ENCODE measurements around the gene DDX47. TPM values are rescaled to one million over a fixed set of nuclear protein-coding genes. Genes with fewer than 3 reads are reported as not detected.

DDX47 gene
- total RNA-seq, 5 donors from 2014 or later (not counting 1 experiment from before 2014, with no cell fraction given) = 60.4 to 141 (median 69.8) TPM

DNA sequence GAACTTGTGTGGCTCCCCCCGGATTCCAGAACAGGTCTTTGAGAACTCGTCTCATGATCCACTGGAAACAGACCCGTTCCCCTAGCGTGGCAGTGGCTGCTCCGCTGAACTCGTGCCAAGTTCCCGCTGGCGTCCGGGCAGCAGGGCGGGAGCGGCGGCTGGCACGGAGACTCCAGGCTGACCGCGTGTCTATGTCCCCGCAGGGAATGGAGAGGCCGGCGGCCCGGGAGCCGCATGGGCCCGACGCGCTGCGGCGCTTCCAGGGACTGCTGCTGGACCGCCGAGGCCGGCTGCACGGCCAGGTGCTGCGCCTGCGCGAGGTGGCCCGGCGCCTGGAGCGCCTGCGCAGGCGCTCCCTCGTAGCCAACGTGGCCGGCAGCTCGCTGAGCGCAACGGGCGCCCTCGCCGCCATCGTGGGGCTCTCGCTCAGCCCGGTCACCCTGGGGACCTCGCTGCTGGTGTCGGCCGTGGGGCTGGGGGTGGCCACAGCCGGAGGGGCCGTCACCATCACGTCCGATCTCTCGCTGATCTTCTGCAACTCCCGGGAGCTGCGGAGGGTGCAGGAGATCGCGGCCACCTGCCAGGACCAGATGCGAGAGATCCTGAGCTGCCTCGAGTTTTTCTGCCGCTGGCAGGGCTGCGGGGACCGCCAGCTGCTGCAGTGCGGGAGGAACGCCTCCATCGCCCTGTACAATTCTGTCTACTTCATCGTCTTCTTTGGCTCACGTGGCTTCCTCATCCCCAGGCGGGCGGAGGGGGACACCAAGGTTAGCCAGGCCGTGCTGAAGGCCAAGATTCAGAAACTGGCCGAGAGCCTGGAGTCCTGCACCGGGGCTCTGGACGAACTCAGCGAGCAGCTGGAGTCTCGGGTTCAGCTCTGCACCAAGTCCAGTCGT lies 26.2 kb upstream of the DDX47 start:
- peak overlapping the region; percentile 65 to 76 for H3K4me3 ChIP-seq (ENCODE audit: control insufficient read depth in 1 of 2, extremely low read depth in 1 of 2, low read length in 1 of 2)
- peaks cover 9 to 20% of the 10 kb centered on the region in 2 experiments for H3K4me1 ChIP-seq (ENCODE audit: control insufficient read depth in 1 of 2, extremely low read depth in 1 of 2, insufficient read depth in 2 of 2, low read length in 2 of 2)
- Mint-ChIP-seq H3K9me3 (no peaks in the 10 kb centered on the region), H3K27me3 (no peaks in the 10 kb centered on the region), H3K27ac (peak overlapping the region; percentile 86 to 88), H3K36me3 (peaks cover 3% of the 10 kb centered on the region), H3K4me1 (peaks cover 17 to 27% (median 26%) of the 10 kb centered on the region in 3 donors), H3K4me3 (peak overlapping the region; percentile 80 to 84 (median 83))
- peak overlapping the region; percentile 79 for H3K27ac ChIP-seq (ENCODE audit: low read length)
- no peaks in the 10 kb centered on the region for H3K9me3 ChIP-seq
- no peaks in the 10 kb centered on the region for H3K36me3 ChIP-seq (ENCODE audit: control insufficient read depth in 2 of 2, extremely low read depth in 1 of 2, insufficient read depth in 1 of 2, low read length in 1 of 2)
- peak; percentile 31 to 86 (median 62) for DNase-seq
- H3K27me3 ChIP-seq (replicated peaks in 1 of 2; ENCODE audit: control insufficient read depth in 2 of 2, extremely low read depth in 1 of 2, insufficient read depth in 2 of 2, low read length in 1 of 2) = no peaks in the 10 kb centered on the region
- ChIA-PET POLR2A (interaction anchor here (0.5 to 1.5 kb wide), 8 partner anchors 14 to 1995 kb away, joined by 3 to 11 read pairs (median 6); no protein-coding TSS in a partner anchor), CTCF (interaction anchor here (0.6 to 4.6 kb wide), 17 partner anchors 11 to 437 kb away, joined by 3 to 48 read pairs (median 3); partner anchors contain the start of genes DDX47 (in 2 of the 2), BORCS5 (in 1 of the 2) and MANSC1 (in 1 of the 2))
- 5% methylated on average over 80 of the region's 80 CpGs for WGBS (ENCODE audit: insufficient coverage)
- ATAC-seq (replicated peaks in 1 of 4) = peak; percentile 91 to 95 (median 92)

- POLR2A ChIA-PET = interaction anchor here in 1 of 2 donors (0.5 kb wide), 1 partner anchor 79 kb away, joined by 5 read pairs; no protein-coding TSS in a partner anchor
- H3K4me3 Mint-ChIP-seq = peak overlapping the region; percentile 80 to 84 (median 83)
- CTCF ChIA-PET = interaction anchor here (0.5 to 4.6 kb wide), 11 partner anchors 17 to 451 kb away, joined by 3 to 48 read pairs (median 6); partner anchors contain the start of gene DDX47 (in 2 of the 2)
Measured at GRCh38 chr12:12788131-12788530, 25.0 kb upstream of the DDX47 start.

GRCh38 chr12:12788675-12789368 lies 24.3 kb upstream of the DDX47 start:
- no peak overlapping the region for H3K27ac ChIP-seq (ENCODE audit: low read length)
- CTCF ChIA-PET = interaction anchor here (0.6 to 4.6 kb wide), 18 partner anchors 9 to 1744 kb away, joined by 3 to 48 read pairs (median 4); partner anchors contain the start of gene DDX47 (in 2 of the 2)

More at GRCh38 chr12:12788131-12788530, 25.0 kb upstream of the DDX47 start:
- Histone ChIP-seq H3K27me3 (replicated peaks in 1 of 2; ENCODE audit: control insufficient read depth in 2 of 2, extremely low read depth in 1 of 2, insufficient read depth in 2 of 2, low read length in 1 of 2) (no peaks in the 10 kb centered on the region), H3K36me3 (ENCODE audit: control insufficient read depth in 2 of 2, extremely low read depth in 1 of 2, insufficient read depth in 1 of 2, low read length in 1 of 2) (no peaks in the 10 kb centered on the region), H3K4me3 (ENCODE audit: control insufficient read depth in 1 of 2, extremely low read depth in 1 of 2, low read length in 1 of 2) (no peak overlapping the region), H3K4me1 (ENCODE audit: control insufficient read depth in 1 of 2, extremely low read depth in 1 of 2, insufficient read depth in 2 of 2, low read length in 2 of 2) (peaks cover 9 to 20% of the 10 kb centered on the region in 2 experiments), H3K9me3 (no peaks in the 10 kb centered on the region), H3K27ac (ENCODE audit: low read length) (no peak overlapping the region)
- Mint-ChIP-seq H3K4me1 (peaks cover 17 to 27% (median 26%) of the 10 kb centered on the region in 3 donors), H3K27ac (peak overlapping the region; percentile 86 to 90), H3K9me3 (no peaks in the 10 kb centered on the region), H3K27me3 (no peaks in the 10 kb centered on the region), H3K36me3 (no peaks in the 10 kb centered on the region)
- ATAC-seq (replicated peaks in 1 of 4) = no peak
- peak in 1 of 35 experiments; percentile 16 for DNase-seq
- WGBS (ENCODE audit: insufficient coverage) = 96% methylated on average over 4 of the region's 6 CpGs

GRCh38 chr12:12790956-12791355 lies 22.2 kb upstream of the DDX47 start:
- H3K9me3 Mint-ChIP-seq = no peaks in the 10 kb centered on the region
- CTCF ChIA-PET = interaction anchor here in 1 of 2 donors (1.1 to 4.6 kb wide), 3 partner anchors 14 to 422 kb away, joined by 4 to 48 read pairs (median 8); partner anchors contain the start of gene DDX47
- Histone ChIP-seq H3K9me3 (no peaks in the 10 kb centered on the region), H3K36me3 (ENCODE audit: control insufficient read depth in 2 of 2, extremely low read depth in 1 of 2, insufficient read depth in 1 of 2, low read length in 1 of 2) (no peaks in the 10 kb centered on the region), H3K27ac (ENCODE audit: low read length) (no peak overlapping the region), H3K4me1 (ENCODE audit: control insufficient read depth in 1 of 2, extremely low read depth in 1 of 2, insufficient read depth in 2 of 2, low read length in 2 of 2) (peaks cover 9 to 18% of the 10 kb centered on the region in 2 experiments), H3K27me3 (replicated peaks in 1 of 2; ENCODE audit: control insufficient read depth in 2 of 2, extremely low read depth in 1 of 2, insufficient read depth in 2 of 2, low read length in 1 of 2) (no peaks in the 10 kb centered on the region), H3K4me3 (ENCODE audit: control insufficient read depth in 1 of 2, extremely low read depth in 1 of 2, low read length in 1 of 2) (no peak overlapping the region)
- H3K27ac Mint-ChIP-seq = no peak overlapping the region
- no peak overlapping the region for H3K4me3 Mint-ChIP-seq
- WGBS (ENCODE audit: insufficient coverage) = no CpG with 5 or more reads among the region's 4 CpGs
- H3K36me3 Mint-ChIP-seq = no peaks in the 10 kb centered on the region
- H3K27me3 Mint-ChIP-seq = no peaks in the 10 kb centered on the region
- POLR2A ChIA-PET = interaction anchor here in 1 of 2 donors (0.6 kb wide), 1 partner anchor 15 kb away, joined by 3 read pairs; no protein-coding TSS in a partner anchor
- ATAC-seq (replicated peaks in 1 of 4) = no peak
- DNase-seq = no peak
- H3K4me1 Mint-ChIP-seq = peaks cover 17 to 22% (median 21%) of the 10 kb centered on the region in 3 donors

More at GRCh38 chr12:12788675-12789368, 24.3 kb upstream of the DDX47 start:
- ATAC-seq (replicated peaks in 1 of 4) = peak; percentile 50 to 66 (median 60)
- Mint-ChIP-seq H3K27me3 (no peaks in the 10 kb centered on the region), H3K4me1 (peaks cover 17 to 27% (median 26%) of the 10 kb centered on the region in 3 donors), H3K27ac (peak overlapping the region; percentile 90 to 93), H3K9me3 (no peaks in the 10 kb centered on the region), H3K36me3 (no peaks in the 10 kb centered on the region), H3K4me3 (peak overlapping the region; percentile 80 to 84 (median 83))
- Histone ChIP-seq H3K36me3 (ENCODE audit: control insufficient read depth in 2 of 2, extremely low read depth in 1 of 2, insufficient read depth in 1 of 2, low read length in 1 of 2) (no peaks in the 10 kb centered on the region), H3K9me3 (no peaks in the 10 kb centered on the region), H3K4me3 (ENCODE audit: control insufficient read depth in 1 of 2, extremely low read depth in 1 of 2, low read length in 1 of 2) (no peak overlapping the region), H3K27me3 (replicated peaks in 1 of 2; ENCODE audit: control insufficient read depth in 2 of 2, extremely low read depth in 1 of 2, insufficient read depth in 2 of 2, low read length in 1 of 2) (no peaks in the 10 kb centered on the region), H3K4me1 (ENCODE audit: control insufficient read depth in 1 of 2, extremely low read depth in 1 of 2, insufficient read depth in 2 of 2, low read length in 2 of 2) (peaks cover 9 to 20% of the 10 kb centered on the region in 2 experiments)
- POLR2A ChIA-PET = interaction anchor here in 1 of 2 donors (0.6 to 0.7 kb wide), 2 partner anchors 26 to 42 kb away, joined by 3 to 4 read pairs; no protein-coding TSS in a partner anchor
- DNase-seq = peak in 34 of 35 experiments; percentile 20 to 88 (median 50)
- 15% methylated on average over 8 of the region's 9 CpGs for WGBS (ENCODE audit: insufficient coverage)

DNA sequence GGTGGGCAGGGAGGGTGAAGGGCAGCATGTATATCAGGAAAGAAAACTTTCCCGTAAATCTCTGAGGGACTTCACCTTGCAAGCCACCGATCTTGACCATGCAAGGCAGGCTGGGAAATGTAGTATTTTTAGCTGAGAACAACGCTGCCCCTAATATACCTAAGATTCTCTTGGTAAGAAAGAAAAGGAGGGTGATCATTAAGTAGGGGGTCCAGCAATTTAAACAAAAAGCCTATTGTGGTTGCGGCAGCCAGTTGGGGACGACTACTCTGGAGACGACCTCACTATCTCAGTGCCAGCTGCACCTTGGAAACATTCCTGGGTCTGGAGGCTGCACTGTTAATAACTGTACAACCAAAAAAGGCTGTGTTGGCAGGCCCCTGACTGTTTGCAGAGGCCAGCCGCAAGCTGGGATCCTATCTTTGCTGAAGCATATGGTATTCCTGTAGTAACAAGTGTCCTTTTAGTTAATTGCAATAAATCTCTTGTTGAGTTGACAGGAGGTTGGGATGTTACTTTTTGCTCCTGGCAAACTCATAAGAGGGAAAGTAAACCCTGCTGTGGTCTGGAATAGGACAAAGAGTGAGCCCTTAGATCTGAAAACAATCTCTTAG lies 21.3 kb upstream of the DDX47 start:
- Mint-ChIP-seq H3K9me3 (no peaks in the 10 kb centered on the region), H3K4me3 (no peak overlapping the region), H3K4me1 (peaks cover 16 to 17% (median 17%) of the 10 kb centered on the region in 3 donors), H3K27me3 (no peaks in the 10 kb centered on the region), H3K27ac (no peak overlapping the region), H3K36me3 (no peaks in the 10 kb centered on the region)
- ATAC-seq (replicated peaks in 1 of 4) (no peak), DNase-seq (no peak)
- Histone ChIP-seq H3K27ac (ENCODE audit: low read length) (no peak overlapping the region), H3K9me3 (no peaks in the 10 kb centered on the region), H3K4me3 (ENCODE audit: control insufficient read depth in 1 of 2, extremely low read depth in 1 of 2, low read length in 1 of 2) (no peak overlapping the region), H3K36me3 (ENCODE audit: control insufficient read depth in 2 of 2, extremely low read depth in 1 of 2, insufficient read depth in 1 of 2, low read length in 1 of 2) (no peaks in the 10 kb centered on the region), H3K4me1 (ENCODE audit: control insufficient read depth in 1 of 2, extremely low read depth in 1 of 2, insufficient read depth in 2 of 2, low read length in 2 of 2) (peaks cover 9 to 18% of the 10 kb centered on the region in 2 experiments), H3K27me3 (replicated peaks in 1 of 2; ENCODE audit: control insufficient read depth in 2 of 2, extremely low read depth in 1 of 2, insufficient read depth in 2 of 2, low read length in 1 of 2) (no peaks in the 10 kb centered on the region)
- ChIA-PET CTCF (no interaction called here), POLR2A (interaction anchor here (0.5 kb wide), 2 partner anchors 30 to 523 kb away, joined by 3 to 4 read pairs; no protein-coding TSS in a partner anchor)
- 96% methylated on average over 4 of the region's 7 CpGs for WGBS (ENCODE audit: insufficient coverage)
